T-cell (primary cell): ENCODE data around the gene TGFB1. TPM values are rescaled to one million over a fixed set of nuclear protein-coding genes. Genes with fewer than 3 reads are reported as not detected.

Experiments
- ATAC-seq, 4 experiments: fragments of 200-7000 bp in 3 of 4; fragments of 150-1000 bp in 1 of 4; cut with Tn5 transposase; replicated peaks in 1 of 4; 1 replicate in 3 of 4; 2 replicates in 1 of 4; pipeline ENCODE4 v1.10.0; 2021; ENCODE audit warnings: moderate library complexity in 3 of 4, mild to moderate bottlenecking in 2 of 4, moderate number of reproducible peaks in 1 of 4
- CTCF ChIA-PET, 2 donors: fragments of 300-600 bp; sonication (Branson Sonifier 250); formaldehyde crosslinking; loops; one replicate each; lab custom pipeline; 2022; ENCODE audit warnings: antibody characterized with exemption in 2 of 2; lab: Charles Lee
- POLR2A ChIA-PET, 2 donors: fragments of 300-600 bp; sonication (Branson Sonifier 250); formaldehyde crosslinking; loops; one replicate each; lab custom pipeline; 2022; ENCODE audit warnings: antibody characterized with exemption in 2 of 2; lab: Charles Lee
- DNase-seq, 35 experiments: peaks; one replicate each; pipeline versions ENCODE4 v3.0.0 to v3.0.0-alpha.2; 2013 to 2023
- H3K27ac ChIP-seq: one replicate; pipeline ENCODE4 v1.5.1; 2013; ENCODE audit warnings: low read length
- H3K27me3 ChIP-seq, 2 experiments: replicated peaks in 1 of 2; 1 replicate in 1 of 2; 2 replicates in 1 of 2; pipeline versions ENCODE4 v1.6.1 to v1.7.0; 2013; ENCODE audit warnings: low read length in 1 of 2, mixed read lengths in 1 of 2; ENCODE audit not compliant: control insufficient read depth in 2 of 2, insufficient read depth in 2 of 2; ENCODE audit errors: extremely low read depth in 1 of 2
- H3K36me3 ChIP-seq, 2 donors: 1 replicate in 1 of 2; 2 replicates in 1 of 2; pipeline versions ENCODE4 v1.6.1 to v1.7.0; 2013; ENCODE audit warnings: low read length in 1 of 2; ENCODE audit not compliant: control insufficient read depth in 2 of 2, insufficient read depth in 1 of 2; ENCODE audit errors: extremely low read depth in 1 of 2
- H3K4me1 ChIP-seq, 2 experiments: 1 replicate in 1 of 2; 2 replicates in 1 of 2; pipeline versions ENCODE4 v1.6.1 to v1.7.0; 2013; ENCODE audit warnings: low read length in 2 of 2, mixed read lengths in 1 of 2; ENCODE audit not compliant: insufficient read depth in 2 of 2, control insufficient read depth in 1 of 2; ENCODE audit errors: extremely low read depth in 1 of 2
- H3K4me3 ChIP-seq, 2 donors: 1 replicate in 1 of 2; 2 replicates in 1 of 2; pipeline versions ENCODE4 v1.5.1 to v1.7.0; 2013; ENCODE audit warnings: mild to moderate bottlenecking in 2 of 2, low read length in 1 of 2, moderate library complexity in 1 of 2; ENCODE audit not compliant: control insufficient read depth in 1 of 2; ENCODE audit errors: extremely low read depth in 1 of 2
- H3K9me3 ChIP-seq: 2 replicates; pipeline ENCODE4 v1.7.0; 2013
- H3K27ac Mint-ChIP-seq, 2 donors: one replicate each; pipeline ENCODE4 v1.8.0; 2020 to 2021; ENCODE audit warnings: mild to moderate bottlenecking in 2 of 2, mixed read lengths in 2 of 2
- H3K27me3 Mint-ChIP-seq, 2 donors: one replicate each; pipeline ENCODE4 v1.8.0; 2021 to 2022; ENCODE audit warnings: mixed read lengths in 2 of 2
- H3K36me3 Mint-ChIP-seq: one replicate; pipeline ENCODE4 v1.8.0; 2021; ENCODE audit warnings: mixed read lengths
- H3K4me1 Mint-ChIP-seq, 3 donors: one replicate each; pipeline ENCODE4 v1.8.0; 2020 to 2022; ENCODE audit warnings: mixed read lengths in 3 of 3, mild to moderate bottlenecking in 1 of 3
- H3K4me3 Mint-ChIP-seq, 3 donors: one replicate each; pipeline ENCODE4 v1.8.0; 2020 to 2022; ENCODE audit warnings: mild to moderate bottlenecking in 3 of 3, mixed read lengths in 3 of 3, moderate library complexity in 3 of 3
- H3K9me3 Mint-ChIP-seq, 3 donors: one replicate each; pipeline ENCODE4 v1.8.0; 2020 to 2022; ENCODE audit warnings: mixed read lengths in 3 of 3
- WGBS: methylation state at CpG from one replicate; pipeline ENCODE4 v1.1.5; 2013; ENCODE audit warnings: missing lambda C conversion rate; ENCODE audit not compliant: insufficient coverage; 5-methylcytosine and 5-hydroxymethylcytosine counted together
- total RNA-seq, 35 experiments: library from RNA in 6 of 35; stranded (reverse) in 6 of 35; fragments of 120-200 nt in 1 of 35; gene quantifications; one replicate each; pipeline versions ENCODE4 v1.2.1 to v1.2.4 and lab custom pipeline; 2013 to 2026

Gene TGFB1
- total RNA-seq, 5 donors from 2014 or later (not counting 1 experiment from before 2014, with no cell fraction given): 170 to 412 (median 206) TPM

DNA sequence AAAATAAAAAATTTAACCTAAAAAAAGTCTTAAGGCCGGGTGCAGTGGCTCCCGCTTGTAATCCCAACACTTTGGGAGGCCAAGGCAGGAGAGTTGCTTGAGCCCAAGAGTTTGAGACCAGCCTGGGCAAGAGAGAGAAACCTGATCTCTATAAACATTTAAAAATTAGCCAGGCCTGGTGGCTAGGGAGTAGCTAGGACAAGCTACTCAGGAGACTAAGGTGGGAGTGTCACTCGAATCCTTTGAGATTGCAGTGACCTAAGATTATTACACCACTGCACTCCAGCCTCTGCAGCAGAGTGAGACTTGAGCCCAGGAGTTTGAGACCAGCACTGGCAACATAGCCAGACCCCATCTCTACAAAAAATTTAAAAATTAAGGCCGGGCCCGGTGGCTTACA is 42.6 kb downstream of the TGFB1 start:
- 100% methylated on average over 1 of the region's 5 CpGs for WGBS
- Mint-ChIP-seq H3K27me3 (no peaks in the 10 kb centered on the region), H3K4me1 (peaks cover 75 to 80% (median 79%) of the 10 kb centered on the region in 3 donors), H3K9me3 (no peaks in the 10 kb centered on the region), H3K27ac (peak overlapping the region in 1 of 2 donors; percentile 31), H3K36me3 (peaks cover 20% of the 10 kb centered on the region), H3K4me3 (peak overlapping the region; percentile 90 to 98 (median 95))
- Histone ChIP-seq H3K4me3 (peak overlapping the region; percentile 96 to 99), H3K27me3 (no peaks in the 10 kb centered on the region), H3K9me3 (no peaks in the 10 kb centered on the region), H3K4me1 (peaks cover 38 to 66% of the 10 kb centered on the region in 2 experiments), H3K36me3 (peaks cover 9 to 37% of the 10 kb centered on the region in 2 donors), H3K27ac (no peak overlapping the region)
- ChIA-PET CTCF (no interaction called here), POLR2A (interaction anchor here in 1 of 2 donors (0.6 kb wide), 1 partner anchor 48 kb away, joined by 4 read pairs; no protein-coding TSS in a partner anchor)
- DNase-seq: no peak
- no peak for ATAC-seq

DNA sequence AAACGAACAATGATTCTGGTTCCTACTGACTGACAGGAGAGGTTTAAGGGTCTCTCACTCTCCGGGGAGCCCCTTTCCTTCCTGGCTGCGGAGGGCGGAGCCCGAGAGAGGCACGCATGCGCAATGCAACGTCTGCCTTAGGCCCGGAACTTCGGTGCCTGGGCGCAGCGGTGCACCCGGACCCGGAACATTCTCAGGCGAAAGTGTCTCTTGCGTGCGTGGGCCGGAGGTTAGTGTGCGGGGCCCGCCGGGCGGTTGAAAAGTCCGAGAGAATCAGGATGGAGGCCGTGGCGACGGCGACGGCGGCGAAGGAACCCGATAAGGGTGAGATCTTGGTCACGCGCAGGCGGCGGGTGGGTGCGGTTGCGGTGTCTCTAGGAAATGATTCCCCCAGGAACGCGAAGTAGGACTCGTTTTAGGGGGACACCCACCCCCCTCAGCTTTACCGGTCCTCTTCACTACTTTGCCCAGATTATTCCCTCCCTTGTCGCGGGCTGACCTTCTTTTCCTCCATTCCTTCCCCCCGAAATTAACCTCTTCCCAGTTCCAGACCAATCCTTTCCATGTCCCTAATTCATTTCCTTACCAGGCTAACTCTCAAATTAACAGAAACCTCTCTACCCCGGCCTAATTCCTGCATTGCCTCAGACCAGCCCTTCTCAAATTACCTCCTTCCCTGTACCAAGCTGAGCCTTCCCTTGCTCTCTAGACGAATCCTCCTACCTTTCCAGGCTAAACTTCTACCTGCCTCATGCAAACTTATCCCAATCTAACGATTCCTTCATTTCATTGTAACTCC is 43.5 kb downstream of the TGFB1 start, which contains the start of gene CCDC97:
TSS of gene CCDC97 (plus strand) at position 140 of the 799 bp plus-strand sequence. CDS start at position 279, 139 bp downstream.
- peak within 1 kb of the TSS; percentile 96 to 99 for H3K27ac Mint-ChIP-seq
- under 1% methylated on average over 38 of the region's 47 CpGs for WGBS
- POLR2A ChIA-PET: interaction anchor here in 1 of 2 donors (0.7 kb wide), 1 partner anchor 46 kb away, joined by 4 read pairs; no protein-coding TSS in a partner anchor
- H3K27me3 ChIP-seq: no peaks in the 10 kb centered on the region
- peaks cover 7 to 39% of the 10 kb centered on the region in 2 donors for H3K36me3 ChIP-seq
- no peaks in the 10 kb centered on the region for H3K27me3 Mint-ChIP-seq
- H3K4me1 Mint-ChIP-seq: peaks cover 79 to 86% (median 83%) of the 10 kb centered on the region in 3 donors
- H3K9me3 ChIP-seq: no peaks in the 10 kb centered on the region
- peak within 1 kb of the TSS; percentile 90 to 98 (median 95) for H3K4me3 Mint-ChIP-seq
- peak within 1 kb of the TSS; percentile 96 to 99 for H3K4me3 ChIP-seq
- H3K27ac ChIP-seq: peak within 1 kb of the TSS; percentile 97
- H3K4me1 ChIP-seq: peaks cover 44 to 74% of the 10 kb centered on the region in 2 experiments
- H3K36me3 Mint-ChIP-seq: peaks cover 21% of the 10 kb centered on the region
- H3K9me3 Mint-ChIP-seq: no peaks in the 10 kb centered on the region
- DNase-seq: peak; percentile 73 to 94 (median 85)
- CTCF ChIA-PET: interaction anchor here (0.5 to 3.3 kb wide), 4 partner anchors 33 to 125 kb away, joined by 3 to 21 read pairs (median 8); partner anchors contain the start of gene HNRNPUL1 (in 1 of the 2)
- ATAC-seq: peak; percentile 66 to 72 (median 70)

DNA sequence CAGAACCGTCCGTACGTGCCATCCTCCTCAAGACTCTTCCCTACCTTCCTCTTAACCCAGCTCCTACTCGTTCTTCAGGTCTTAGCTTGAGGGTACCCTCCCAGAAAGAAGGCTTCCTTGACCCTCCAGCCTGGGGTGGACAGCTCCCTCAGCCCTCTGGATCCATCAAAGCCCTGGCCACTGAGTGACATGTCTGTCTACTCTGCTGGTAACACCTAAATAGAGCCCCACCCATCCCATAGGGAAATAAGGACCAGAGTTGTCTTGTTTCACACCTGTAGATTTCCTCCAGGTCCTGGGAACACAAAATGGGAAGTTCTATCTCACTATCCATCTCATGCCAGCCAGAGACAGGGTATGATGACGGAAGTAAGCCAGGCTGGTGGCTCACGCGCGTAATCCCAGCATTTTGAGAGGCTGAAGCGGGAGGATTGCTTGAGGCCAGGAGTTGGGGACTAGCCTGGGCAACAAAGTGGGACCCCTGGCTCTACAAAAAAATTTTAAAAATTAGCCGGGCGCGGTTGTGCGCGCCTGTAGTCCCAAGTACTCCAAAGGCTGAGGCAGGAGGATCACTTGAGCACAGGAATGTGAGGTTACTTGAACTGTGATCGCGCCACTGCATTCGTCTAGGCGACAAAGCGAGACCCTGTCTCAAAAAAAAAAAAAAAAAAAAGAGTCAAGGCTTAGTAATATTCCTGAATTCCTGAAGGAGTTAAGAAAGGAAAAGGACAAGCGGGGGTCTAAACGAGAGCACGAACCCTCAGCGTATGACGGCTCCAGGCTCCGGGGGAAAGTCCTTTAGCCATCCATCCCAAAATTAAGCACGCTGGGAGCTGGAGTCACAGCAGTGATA is 44.3 kb downstream of the TGFB1 start:
- DNase-seq (peak in 2 of 35 experiments; percentile 32 to 52), ATAC-seq (peak in 1 of 4 experiments; percentile 2)
- peaks cover 51 to 83% of the 10 kb centered on the region in 2 experiments for H3K4me1 ChIP-seq
- no peaks in the 10 kb centered on the region for H3K9me3 ChIP-seq
- peaks cover 87 to 92% (median 91%) of the 10 kb centered on the region in 3 donors for H3K4me1 Mint-ChIP-seq
- no peaks in the 10 kb centered on the region for H3K27me3 ChIP-seq
- peak overlapping the region; percentile 97 for H3K27ac ChIP-seq
- ChIA-PET POLR2A (interaction anchor here (0.7 to 3.7 kb wide), 4 partner anchors 11 to 46 kb away, joined by 3 to 23 read pairs (median 4); partner anchors contain the start of gene HNRNPUL1 (in 1 of the 2)), CTCF (interaction anchor here (0.7 to 3.3 kb wide), 11 partner anchors 11 to 105 kb away, joined by 3 to 21 read pairs (median 5); partner anchors contain the start of genes B9D2 (in 1 of the 2) and HNRNPUL1 (in 1 of the 2))
- peaks cover 7 to 44% of the 10 kb centered on the region in 2 donors for H3K36me3 ChIP-seq
- peaks cover 30% of the 10 kb centered on the region for H3K36me3 Mint-ChIP-seq
- H3K4me3 Mint-ChIP-seq: peak overlapping the region; percentile 90 to 98 (median 95)
- WGBS: 14% methylated on average over 18 of the region's 26 CpGs
- no peaks in the 10 kb centered on the region for H3K27me3 Mint-ChIP-seq
- H3K4me3 ChIP-seq: peak overlapping the region; percentile 96 to 99
- H3K27ac Mint-ChIP-seq: peak overlapping the region; percentile 96 to 99
- no peaks in the 10 kb centered on the region for H3K9me3 Mint-ChIP-seq

DNA sequence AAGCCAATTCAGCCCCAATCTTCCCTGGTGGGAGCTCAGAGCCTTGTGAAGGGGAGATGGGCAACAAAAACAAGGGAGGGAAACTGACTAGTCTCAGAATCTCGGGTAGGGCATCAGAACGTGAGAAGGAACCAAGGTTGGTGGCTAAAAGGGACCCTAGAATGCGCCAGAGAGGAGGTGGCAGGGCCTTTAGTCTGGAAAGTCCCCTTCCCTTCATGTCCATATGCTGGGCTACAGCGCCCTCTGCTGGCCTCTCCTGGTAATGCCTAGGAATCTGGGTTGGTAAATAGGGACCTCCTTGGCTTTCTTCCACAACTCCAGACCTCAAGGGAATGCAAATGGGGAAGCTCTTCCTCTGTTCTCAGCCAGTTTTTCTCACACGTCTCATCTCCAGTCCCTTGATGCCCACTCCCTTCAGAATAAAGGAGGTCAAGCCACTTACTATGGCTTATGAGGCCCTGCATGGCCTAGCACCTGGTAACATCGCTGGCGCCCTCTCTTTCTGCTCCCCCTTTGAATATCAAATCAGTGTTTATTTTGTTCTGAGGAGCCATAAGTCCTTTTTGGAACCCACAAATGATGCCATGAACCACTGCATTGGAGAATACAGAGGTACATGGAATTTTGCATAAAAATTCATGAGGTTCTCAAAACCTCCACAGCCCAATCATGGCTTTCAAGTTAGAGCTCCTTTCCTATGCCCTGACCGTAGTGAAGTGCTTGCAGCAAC is 45.1 kb downstream of the TGFB1 start:
- H3K9me3 Mint-ChIP-seq: no peaks in the 10 kb centered on the region
- H3K27me3 Mint-ChIP-seq: no peaks in the 10 kb centered on the region
- DNase-seq (peak; percentile 77 to 98 (median 91)), ATAC-seq (peak; percentile 48 to 62 (median 58))
- no peaks in the 10 kb centered on the region for H3K9me3 ChIP-seq
- H3K27ac ChIP-seq: peak overlapping the region; percentile 97
- H3K36me3 Mint-ChIP-seq: peaks cover 37% of the 10 kb centered on the region
- CTCF ChIA-PET: interaction anchor here (0.6 to 3.3 kb wide), 12 partner anchors 10 to 135 kb away, joined by 3 to 21 read pairs (median 6); partner anchors contain the start of genes B9D2 (in 1 of the 2) and HNRNPUL1 (in 1 of the 2)
- peak overlapping the region; percentile 96 to 99 for H3K27ac Mint-ChIP-seq
- H3K4me1 Mint-ChIP-seq: peaks cover 92 to 96% (median 93%) of the 10 kb centered on the region in 3 donors
- peak overlapping the region; percentile 90 to 98 (median 95) for H3K4me3 Mint-ChIP-seq
- peak overlapping the region; percentile 11 to 96 for H3K4me3 ChIP-seq
- H3K36me3 ChIP-seq: peaks cover 8 to 46% of the 10 kb centered on the region in 2 donors
- POLR2A ChIA-PET: interaction anchor here (0.5 to 3.7 kb wide), 5 partner anchors 10 to 166 kb away, joined by 3 to 23 read pairs (median 5); partner anchors contain the start of gene HNRNPUL1 (in 1 of the 2)
- WGBS: 20% methylated on average over 1 of the region's 8 CpGs
- H3K4me1 ChIP-seq: peaks cover 58 to 91% of the 10 kb centered on the region in 2 experiments
- no peaks in the 10 kb centered on the region for H3K27me3 ChIP-seq

DNA sequence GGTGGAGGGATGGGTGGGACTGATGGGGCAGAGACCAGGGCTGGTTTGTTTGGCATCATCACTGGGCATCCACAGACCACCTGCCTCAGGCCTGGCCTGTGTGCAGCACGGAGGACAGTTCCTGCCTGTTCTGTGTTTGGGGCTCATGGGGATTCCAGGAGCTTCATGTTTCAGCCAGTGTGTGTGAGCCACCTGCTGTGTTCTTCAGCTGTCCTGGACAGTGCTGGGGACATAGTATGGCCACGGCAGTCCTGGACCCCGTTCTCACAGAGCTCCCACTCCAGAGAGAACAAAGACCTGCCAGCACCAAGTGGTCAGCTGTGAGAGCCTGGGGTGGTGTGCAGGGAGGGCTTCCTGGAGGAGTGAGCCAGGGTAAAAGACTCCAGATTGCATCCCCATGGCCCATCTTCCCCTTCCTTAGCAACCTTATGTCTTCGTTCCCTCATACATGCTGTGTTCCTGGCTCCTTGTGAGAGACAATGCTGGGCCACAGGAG is 45.7 kb downstream of the TGFB1 start:
- peaks cover 90 to 96% (median 92%) of the 10 kb centered on the region in 3 donors for H3K4me1 Mint-ChIP-seq
- 17% methylated on average over 1 of the region's 4 CpGs for WGBS
- no peaks in the 10 kb centered on the region for H3K9me3 Mint-ChIP-seq
- DNase-seq (peak in 2 of 35 experiments; percentile 23 to 41), ATAC-seq (peak in 1 of 4 experiments; percentile 13)
- Histone ChIP-seq H3K4me1 (peaks cover 61 to 92% of the 10 kb centered on the region in 2 experiments), H3K27me3 (no peaks in the 10 kb centered on the region), H3K36me3 (peaks cover 7 to 42% of the 10 kb centered on the region in 2 donors), H3K27ac (peak overlapping the region; percentile 97), H3K9me3 (no peaks in the 10 kb centered on the region), H3K4me3 (peak overlapping the region; percentile 11 to 20)
- peak overlapping the region; percentile 90 to 98 (median 95) for H3K4me3 Mint-ChIP-seq
- H3K27ac Mint-ChIP-seq: peak overlapping the region; percentile 96 to 99
- no peaks in the 10 kb centered on the region for H3K27me3 Mint-ChIP-seq
- H3K36me3 Mint-ChIP-seq: peaks cover 35% of the 10 kb centered on the region
- CTCF ChIA-PET: interaction anchor here (0.6 to 3.3 kb wide), 11 partner anchors 9 to 135 kb away, joined by 3 to 14 read pairs (median 5); partner anchors contain the start of genes B9D2 (in 1 of the 2) and HNRNPUL1 (in 1 of the 2)
- POLR2A ChIA-PET: interaction anchor here (0.5 to 3.7 kb wide), 6 partner anchors 10 to 166 kb away, joined by 3 to 23 read pairs (median 8); partner anchors contain the start of gene HNRNPUL1 (in 1 of the 2)
